Adrenal gland (tissue), 5 donors: Measurements from ENCODE around the gene JAZF1.

Experiments
- POLR2A ChIP-seq, 2 donors: fragments of 450-650 bp; IDR thresholded peaks; one replicate each; pipeline ENCODE4 v1.6.1; 2017; ENCODE audit warnings: antibody characterized with exemption in 2 of 2, mild to moderate bottlenecking in 2 of 2, moderate library complexity in 1 of 2
- TF ChIP-seq, protein P1 (sequence below), 6 experiments: fragments of 450-650 bp in 4 of 6; fragments of 200-600 bp in 2 of 6; sonication (generic) in 1 of 6; IDR thresholded peaks; 1 replicate in 5 of 6; 2 replicates in 1 of 6; pipeline versions ENCODE4 v1.5.1 to v1.8.0; 2016 to 2021; ENCODE audit warnings: antibody characterized with exemption in 6 of 6, mild to moderate bottlenecking in 2 of 6, moderate library complexity in 1 of 6
- donor health status: DM: no; HTN: no; CAD: no.

DNA sequence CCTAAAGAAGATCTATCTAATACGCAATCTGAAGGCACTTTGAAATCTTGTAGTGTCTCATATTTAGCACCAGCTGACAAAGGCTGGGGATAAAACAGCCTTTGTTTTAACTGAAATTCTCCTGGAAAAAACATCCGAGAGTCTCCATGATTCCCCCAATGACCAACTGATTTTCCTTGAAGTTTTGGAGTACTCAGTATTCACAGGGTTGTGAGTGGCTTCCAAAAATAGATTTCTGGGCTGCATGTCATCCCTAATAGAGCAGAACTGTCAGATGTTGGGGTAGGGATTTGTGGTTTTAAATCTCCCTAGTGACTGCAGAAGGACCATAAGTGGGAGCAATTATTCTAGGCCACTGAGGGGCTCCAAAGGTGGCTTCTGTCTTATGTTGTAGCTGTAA, 234.2 kb downstream of the JAZF1 start:
- TF ChIP-seq POLR2A (IDR thresholded peaks at IDR 0.05), result no peak
- TF ChIP-seq, protein P1, sequence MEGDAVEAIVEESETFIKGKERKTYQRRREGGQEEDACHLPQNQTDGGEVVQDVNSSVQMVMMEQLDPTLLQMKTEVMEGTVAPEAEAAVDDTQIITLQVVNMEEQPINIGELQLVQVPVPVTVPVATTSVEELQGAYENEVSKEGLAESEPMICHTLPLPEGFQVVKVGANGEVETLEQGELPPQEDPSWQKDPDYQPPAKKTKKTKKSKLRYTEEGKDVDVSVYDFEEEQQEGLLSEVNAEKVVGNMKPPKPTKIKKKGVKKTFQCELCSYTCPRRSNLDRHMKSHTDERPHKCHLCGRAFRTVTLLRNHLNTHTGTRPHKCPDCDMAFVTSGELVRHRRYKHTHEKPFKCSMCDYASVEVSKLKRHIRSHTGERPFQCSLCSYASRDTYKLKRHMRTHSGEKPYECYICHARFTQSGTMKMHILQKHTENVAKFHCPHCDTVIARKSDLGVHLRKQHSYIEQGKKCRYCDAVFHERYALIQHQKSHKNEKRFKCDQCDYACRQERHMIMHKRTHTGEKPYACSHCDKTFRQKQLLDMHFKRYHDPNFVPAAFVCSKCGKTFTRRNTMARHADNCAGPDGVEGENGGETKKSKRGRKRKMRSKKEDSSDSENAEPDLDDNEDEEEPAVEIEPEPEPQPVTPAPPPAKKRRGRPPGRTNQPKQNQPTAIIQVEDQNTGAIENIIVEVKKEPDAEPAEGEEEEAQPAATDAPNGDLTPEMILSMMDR (IDR thresholded peaks at IDR 0.05), result no peak
